DOHH2 (cell line): ENCODE results near the gene PACRG.

ENCODE experiments used
- H3F3A ChIP-seq: fragments of 200-600 bp; sonication (generic), shearing (Covaris generic); 2 replicates; pipeline ENCODE4 v1.6.0; 2016; ENCODE audit warnings: antibody characterized with exemption, mild to moderate bottlenecking; ENCODE audit not compliant: control insufficient read depth, insufficient read depth
- H3K27ac ChIP-seq: fragments of 200-600 bp; sonication (generic); 2 replicates; pipeline ENCODE4 v1.5.1; 2014; ENCODE audit warnings: low read depth, mild to moderate bottlenecking, low read length, moderate library complexity
- H3K27me3 ChIP-seq: fragments of 200-600 bp; sonication (generic); 2 replicates; pipeline ENCODE4 v1.6.1; 2014; ENCODE audit warnings: mild to moderate bottlenecking, low read length, mixed read lengths; ENCODE audit not compliant: control insufficient read depth
- H3K36me3 ChIP-seq: fragments of 200-600 bp; sonication (generic); 2 replicates; pipeline ENCODE4 v1.6.1; 2014; ENCODE audit warnings: mild to moderate bottlenecking, low read length, moderate library complexity, mixed read lengths; ENCODE audit not compliant: control insufficient read depth
- H3K4me1 ChIP-seq: fragments of 200-600 bp; sonication (generic); 2 replicates; pipeline ENCODE4 v1.6.1; 2014; ENCODE audit warnings: mild to moderate bottlenecking, low read length, mixed read lengths; ENCODE audit not compliant: control insufficient read depth
- H3K4me2 ChIP-seq: fragments of 200-600 bp; sonication (generic); 2 replicates; pipeline ENCODE4 v1.6.0; 2014; ENCODE audit warnings: mild to moderate bottlenecking, low read length, moderate library complexity
- H3K4me3 ChIP-seq: fragments of 200-600 bp; sonication (generic); 2 replicates; pipeline ENCODE4 v1.5.1; 2014; ENCODE audit warnings: mild to moderate bottlenecking, low read length, mixed read lengths
- H3K79me2 ChIP-seq: fragments of 200-600 bp; sonication (generic); 2 replicates; pipeline ENCODE4 v1.6.1; 2014; ENCODE audit warnings: mild to moderate bottlenecking, low read length, mixed read lengths; ENCODE audit not compliant: control insufficient read depth
- H3K9me2 ChIP-seq: fragments of 200-600 bp; sonication (generic); replicated peaks from 2 replicates; pipeline ENCODE4 v1.6.1; 2014; ENCODE audit warnings: mild to moderate bottlenecking, low read length, mixed read lengths; ENCODE audit not compliant: control insufficient read depth
- H3K9me3 ChIP-seq: fragments of 200-600 bp; sonication (generic); 2 replicates; pipeline ENCODE4 v1.6.1; 2014; ENCODE audit warnings: antibody characterized with exemption, low read length, mixed read lengths; ENCODE audit not compliant: control insufficient read depth, insufficient read depth
- H4K20me1 ChIP-seq: fragments of 200-600 bp; sonication (generic); 2 replicates; pipeline ENCODE4 v1.6.0; 2014; ENCODE audit warnings: low read depth, mild to moderate bottlenecking, antibody characterized with exemption, low read length, moderate library complexity; ENCODE audit not compliant: control insufficient read depth, insufficient read depth
- EZH2phosphoT487 ChIP-seq: fragments of 200-600 bp; sonication (generic); IDR thresholded peaks from 2 replicates; pipeline ENCODE4 v1.6.1; 2017; ENCODE audit warnings: borderline replicate concordance, mild to moderate bottlenecking, antibody characterized with exemption, low read length, moderate library complexity, mixed read lengths
- TF ChIP-seq, protein P1 (sequence below): fragments of 200-600 bp; sonication (generic); IDR thresholded peaks from one replicate; pipeline ENCODE4 v1.5.1; 2014; ENCODE audit warnings: antibody characterized with exemption, mild to moderate bottlenecking, low read depth, low read length; ENCODE audit not compliant: poor library complexity, severe bottlenecking

Gene PACRG

DNA sequence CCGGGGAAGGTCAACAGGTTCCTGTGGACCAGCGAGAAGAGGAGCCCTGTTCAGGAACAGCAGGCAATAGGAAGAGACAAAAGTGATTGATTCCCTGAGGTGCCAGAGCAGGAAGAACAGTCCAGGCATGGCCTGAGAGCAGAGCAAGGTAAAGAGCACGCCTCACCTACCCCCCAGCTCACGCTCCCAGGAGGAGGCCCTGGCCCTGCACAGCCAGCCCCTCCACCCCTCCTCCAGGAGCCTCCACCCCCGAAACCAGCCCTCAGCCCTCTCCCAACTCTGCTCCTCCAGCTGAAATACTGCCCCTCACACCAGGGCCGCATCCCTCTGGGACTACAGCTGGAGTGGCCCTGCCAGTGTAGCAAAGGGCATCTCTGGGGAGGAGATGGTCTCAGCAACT is 504.9 kb downstream of the PACRG start:
- H3K9me2 ChIP-seq = no peaks in the 10 kb centered on the region
- no peaks in the 10 kb centered on the region for H3K79me2 ChIP-seq
- no peaks in the 10 kb centered on the region for H4K20me1 ChIP-seq
- TF ChIP-seq EZH2phosphoT487 = no peak
- TF ChIP-seq, protein P1, sequence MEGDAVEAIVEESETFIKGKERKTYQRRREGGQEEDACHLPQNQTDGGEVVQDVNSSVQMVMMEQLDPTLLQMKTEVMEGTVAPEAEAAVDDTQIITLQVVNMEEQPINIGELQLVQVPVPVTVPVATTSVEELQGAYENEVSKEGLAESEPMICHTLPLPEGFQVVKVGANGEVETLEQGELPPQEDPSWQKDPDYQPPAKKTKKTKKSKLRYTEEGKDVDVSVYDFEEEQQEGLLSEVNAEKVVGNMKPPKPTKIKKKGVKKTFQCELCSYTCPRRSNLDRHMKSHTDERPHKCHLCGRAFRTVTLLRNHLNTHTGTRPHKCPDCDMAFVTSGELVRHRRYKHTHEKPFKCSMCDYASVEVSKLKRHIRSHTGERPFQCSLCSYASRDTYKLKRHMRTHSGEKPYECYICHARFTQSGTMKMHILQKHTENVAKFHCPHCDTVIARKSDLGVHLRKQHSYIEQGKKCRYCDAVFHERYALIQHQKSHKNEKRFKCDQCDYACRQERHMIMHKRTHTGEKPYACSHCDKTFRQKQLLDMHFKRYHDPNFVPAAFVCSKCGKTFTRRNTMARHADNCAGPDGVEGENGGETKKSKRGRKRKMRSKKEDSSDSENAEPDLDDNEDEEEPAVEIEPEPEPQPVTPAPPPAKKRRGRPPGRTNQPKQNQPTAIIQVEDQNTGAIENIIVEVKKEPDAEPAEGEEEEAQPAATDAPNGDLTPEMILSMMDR = no peak
- no peaks in the 10 kb centered on the region for H3K9me3 ChIP-seq
- no peaks in the 10 kb centered on the region for H3K27me3 ChIP-seq
- H3F3A ChIP-seq = no peaks in the 10 kb centered on the region
- no peak overlapping the region for H3K27ac ChIP-seq
- no peaks in the 10 kb centered on the region for H3K36me3 ChIP-seq
- no peak overlapping the region for H3K4me3 ChIP-seq
- H3K4me1 ChIP-seq = no peaks in the 10 kb centered on the region
- H3K4me2 ChIP-seq = no peak overlapping the region

DNA sequence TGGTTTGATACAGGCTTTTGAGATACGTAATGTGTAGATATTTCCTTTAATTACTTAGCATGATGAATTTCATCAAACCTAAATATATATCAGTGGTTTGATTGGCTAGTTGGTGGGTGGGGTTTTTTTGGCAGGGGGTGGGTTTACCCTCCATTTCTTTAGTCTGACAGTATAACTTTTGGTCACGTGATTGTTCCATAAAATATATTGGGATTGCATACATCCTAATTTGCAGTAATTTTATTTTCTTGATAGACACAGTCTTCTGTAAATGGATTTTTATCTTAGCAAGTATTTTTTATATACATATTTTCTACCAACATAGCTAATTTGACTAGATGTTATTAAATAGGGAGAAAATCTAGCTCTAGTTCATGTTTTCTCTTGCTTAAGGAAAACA is 509.3 kb downstream of the PACRG start:
- H3K4me1 ChIP-seq = no peaks in the 10 kb centered on the region
- H3K79me2 ChIP-seq = no peaks in the 10 kb centered on the region
- H3K27ac ChIP-seq = no peak overlapping the region
- TF ChIP-seq EZH2phosphoT487 = no peak
- TF ChIP-seq, protein P1 = no peak
- no peaks in the 10 kb centered on the region for H4K20me1 ChIP-seq
- no peak overlapping the region for H3K4me3 ChIP-seq
- H3K4me2 ChIP-seq = no peak overlapping the region
- no peaks in the 10 kb centered on the region for H3K27me3 ChIP-seq
- H3F3A ChIP-seq = no peaks in the 10 kb centered on the region
- no peaks in the 10 kb centered on the region for H3K36me3 ChIP-seq
- no peaks in the 10 kb centered on the region for H3K9me3 ChIP-seq
- no peaks in the 10 kb centered on the region for H3K9me2 ChIP-seq

GRCh38 chr6:163239572-163240340 is 512.0 kb downstream of the PACRG start:
- TF ChIP-seq, protein P1 = no peak
- TF ChIP-seq EZH2phosphoT487 = no peak
- Histone ChIP-seq H3K36me3 (no peaks in the 10 kb centered on the region), H3F3A (no peaks in the 10 kb centered on the region), H3K27me3 (no peaks in the 10 kb centered on the region), H4K20me1 (no peaks in the 10 kb centered on the region), H3K9me2 (no peaks in the 10 kb centered on the region), H3K79me2 (no peaks in the 10 kb centered on the region), H3K4me3 (no peak overlapping the region), H3K4me2 (no peak overlapping the region), H3K4me1 (no peaks in the 10 kb centered on the region), H3K27ac (no peak overlapping the region), H3K9me3 (no peaks in the 10 kb centered on the region)
